Peyer's patch (tissue), 4 donors: ENCODE measurements around the gene PCDHB3.

Experiments
- CTCF ChIP-seq, 6 experiments: fragments of 450-650 bp in 4 of 6; fragments of 200-600 bp in 2 of 6; sonication (generic) in 1 of 6; IDR thresholded peaks; one replicate each; pipeline ENCODE4 v1.5.1; 2017 to 2019; ENCODE audit warnings: antibody characterized with exemption in 6 of 6, mild to moderate bottlenecking in 3 of 6, moderate library complexity in 1 of 6
- POLR2A ChIP-seq, 2 donors: fragments of 450-650 bp; IDR thresholded peaks; one replicate each; pipeline ENCODE4 v1.5.1; 2017; ENCODE audit warnings: antibody characterized with exemption in 2 of 2, mild to moderate bottlenecking in 2 of 2, moderate library complexity in 2 of 2

GRCh38 chr5:141135030-141135717 is 34.9 kb downstream of the PCDHB3 start, which contains the start of gene PCDHB5:
- TF ChIP-seq CTCF (IDR thresholded peaks at IDR 0.05) (no peak), POLR2A (IDR thresholded peaks at IDR 0.05) (no peak)
